HG02588 (cell line): Measurements from ENCODE around the gene PACSIN2.

Experiments
- ATAC-seq: cut with Tn5 transposase; IDR thresholded peaks from one replicate; pipeline ENCODE4 v1.9.1; 2021; ENCODE audit warnings: mild to moderate bottlenecking, moderate library complexity; ENCODE audit not compliant: unreplicated experiment

PACSIN2 gene

GRCh38 chr22:42907404-42908373, 107.3 kb downstream of the PACSIN2 start:
- no peak for ATAC-seq

DNA sequence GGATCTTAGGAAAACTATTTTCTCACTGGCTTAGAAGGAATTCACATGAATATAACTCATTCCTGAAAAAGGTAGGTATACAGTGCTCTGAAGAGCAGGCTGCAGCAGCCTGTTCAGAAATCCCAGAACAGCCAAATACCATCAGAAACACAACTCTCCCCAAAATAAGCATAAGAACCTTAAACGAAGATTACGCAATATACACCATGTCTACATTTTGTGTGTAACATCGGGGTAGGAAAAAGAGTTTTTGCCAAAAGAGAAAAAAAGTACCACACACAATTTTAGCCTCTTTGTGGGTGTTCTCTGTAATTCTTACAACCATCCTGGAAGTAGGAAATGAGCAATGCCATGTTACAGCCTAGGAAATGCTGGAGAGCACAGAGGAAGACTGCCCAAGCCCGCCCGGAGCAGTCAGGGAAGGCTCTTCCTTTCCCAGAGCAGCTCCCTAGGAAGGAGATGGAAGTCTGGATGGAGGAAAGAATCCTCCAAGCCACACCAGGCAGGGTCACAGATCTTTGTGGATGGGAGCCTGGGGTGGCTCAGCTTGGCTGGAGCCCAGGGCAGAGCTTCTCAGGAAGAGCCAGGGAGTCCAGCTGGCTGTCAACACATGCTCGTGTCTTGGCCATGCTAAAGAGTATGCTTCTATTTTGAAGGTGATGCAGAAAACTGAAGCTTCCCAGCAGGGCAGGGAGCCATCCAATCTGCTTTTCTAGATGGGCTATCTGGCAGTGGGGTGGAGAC, 108.2 kb downstream of the PACSIN2 start:
- no peak for ATAC-seq

GRCh38 chr22:42905702-42906183, 109.2 kb downstream of the PACSIN2 start:
- ATAC-seq = no peak

- no peak for ATAC-seq
Observed at GRCh38 chr22:42905217-42905616, 109.7 kb downstream of the PACSIN2 start.

GRCh38 chr22:42904050-42904449, 110.9 kb downstream of the PACSIN2 start:
- no peak for ATAC-seq

- ATAC-seq = no peak
Observed at GRCh38 chr22:42902875-42903510, 112.0 kb downstream of the PACSIN2 start.

- no peak for ATAC-seq
Observed at GRCh38 chr22:42901790-42902508, 113.0 kb downstream of the PACSIN2 start.

DNA sequence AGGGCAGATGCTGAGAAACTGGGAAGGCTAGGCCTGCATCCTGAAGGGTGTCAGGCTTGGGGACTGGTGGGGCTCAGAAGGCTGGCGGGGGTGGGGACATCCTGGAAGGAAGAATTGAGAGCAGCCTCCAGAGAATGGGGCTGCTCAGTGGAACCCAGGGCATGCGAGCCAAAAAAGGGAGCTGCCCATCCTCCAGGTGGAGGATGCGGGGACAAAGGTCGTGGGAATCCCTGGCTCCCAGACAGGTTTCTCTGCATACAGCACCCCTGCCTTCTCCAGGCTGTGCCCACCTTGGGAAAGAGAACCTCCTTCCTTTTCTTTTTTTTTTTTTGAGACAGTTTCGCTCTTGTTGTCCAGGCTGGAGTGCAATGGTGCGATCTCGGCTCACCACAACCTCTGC, 117.0 kb downstream of the PACSIN2 start:
- ATAC-seq = no peak

- ATAC-seq = no peak
Observed at GRCh38 chr22:42895541-42895981, 119.4 kb downstream of the PACSIN2 start.

- no peak for ATAC-seq
Observed at GRCh38 chr22:42895087-42895486, 119.9 kb downstream of the PACSIN2 start.

- no peak for ATAC-seq
Observed at GRCh38 chr22:42893371-42894150, 121.4 kb downstream of the PACSIN2 start.

- no peak for ATAC-seq
Observed at GRCh38 chr22:42892571-42893316, 122.2 kb downstream of the PACSIN2 start.

GRCh38 chr22:42892156-42892555, 122.8 kb downstream of the PACSIN2 start:
- ATAC-seq = no peak

GRCh38 chr22:42891696-42892095, 123.3 kb downstream of the PACSIN2 start:
- no peak for ATAC-seq

DNA sequence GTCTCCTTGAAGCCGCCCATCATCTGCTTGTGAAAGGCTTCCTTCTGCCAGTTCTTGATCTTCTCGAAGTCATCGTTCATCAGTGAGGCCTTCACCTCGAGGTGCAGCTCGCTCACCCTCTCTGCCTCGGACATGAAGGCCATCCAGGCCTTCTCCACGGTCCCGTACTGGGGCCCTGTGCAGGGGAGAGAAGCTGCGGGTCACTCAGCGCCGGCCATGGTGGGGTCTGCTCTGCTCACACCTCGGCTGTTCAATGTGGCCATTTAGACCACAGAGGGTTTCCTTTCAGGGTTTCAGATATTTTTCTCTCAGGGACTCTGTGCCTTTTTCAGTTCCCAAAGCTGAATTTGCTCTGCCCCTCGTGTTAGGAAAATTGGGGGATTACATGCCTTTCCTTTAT, 123.9 kb downstream of the PACSIN2 start:
- no peak for ATAC-seq

GRCh38 chr22:42889304-42889703, 125.6 kb downstream of the PACSIN2 start:
- no peak for ATAC-seq

GRCh38 chr22:42887523-42888507, 127.1 kb downstream of the PACSIN2 start:
- ATAC-seq = no peak

- no peak for ATAC-seq
Observed at GRCh38 chr22:42887120-42887519, 127.8 kb downstream of the PACSIN2 start.
